ENCODE measurements around the gene OLFML1. TPM values are rescaled to one million over a fixed set of nuclear protein-coding genes. Genes with fewer than 3 reads are reported as not detected.
A peak's percentile ranks its signal among the peaks of the same experiment; 100 is the strongest.

Gene OLFML1
- total and polyA plus RNA-seq, 2 of the 13 experiments (the other 11 are each of a cell fraction or from before 2014, with no cell fraction given), result 0.89 to 0.90 TPM

DNA sequence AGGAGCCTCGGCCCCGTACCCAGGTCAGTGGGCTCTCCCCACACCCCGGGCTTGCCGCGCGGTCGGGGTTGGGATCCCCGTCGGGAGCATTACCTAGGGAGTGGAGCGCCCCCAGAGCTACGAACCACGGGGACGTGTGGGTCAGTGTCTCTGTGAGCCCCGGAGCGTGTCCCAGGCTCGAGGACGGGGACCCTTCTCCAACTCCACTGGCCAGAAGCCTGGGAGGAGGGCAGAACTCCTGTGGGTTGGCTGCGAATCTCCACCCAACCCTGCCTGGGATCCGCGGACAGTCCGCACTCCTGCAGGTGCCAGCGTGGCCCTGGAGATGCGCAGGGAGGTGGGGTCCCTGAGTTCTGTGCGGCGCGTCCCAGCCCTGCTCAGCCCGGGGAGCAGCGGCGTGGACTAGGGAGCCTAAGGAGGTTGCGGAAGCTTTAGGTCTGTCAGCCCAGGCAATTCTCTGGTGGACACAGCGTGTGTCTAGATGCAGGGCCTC lies 28.8 kb downstream of the OLFML1 start (continued):
- TF ChIP-seq SNAPC2 (CRISPR knock-in tag; IDR thresholded peaks at IDR 0.05), result 0 out of 2 replicates have a peak, but pooled peaks have one; percentile 24
- TF ChIP-seq, protein P1, sequence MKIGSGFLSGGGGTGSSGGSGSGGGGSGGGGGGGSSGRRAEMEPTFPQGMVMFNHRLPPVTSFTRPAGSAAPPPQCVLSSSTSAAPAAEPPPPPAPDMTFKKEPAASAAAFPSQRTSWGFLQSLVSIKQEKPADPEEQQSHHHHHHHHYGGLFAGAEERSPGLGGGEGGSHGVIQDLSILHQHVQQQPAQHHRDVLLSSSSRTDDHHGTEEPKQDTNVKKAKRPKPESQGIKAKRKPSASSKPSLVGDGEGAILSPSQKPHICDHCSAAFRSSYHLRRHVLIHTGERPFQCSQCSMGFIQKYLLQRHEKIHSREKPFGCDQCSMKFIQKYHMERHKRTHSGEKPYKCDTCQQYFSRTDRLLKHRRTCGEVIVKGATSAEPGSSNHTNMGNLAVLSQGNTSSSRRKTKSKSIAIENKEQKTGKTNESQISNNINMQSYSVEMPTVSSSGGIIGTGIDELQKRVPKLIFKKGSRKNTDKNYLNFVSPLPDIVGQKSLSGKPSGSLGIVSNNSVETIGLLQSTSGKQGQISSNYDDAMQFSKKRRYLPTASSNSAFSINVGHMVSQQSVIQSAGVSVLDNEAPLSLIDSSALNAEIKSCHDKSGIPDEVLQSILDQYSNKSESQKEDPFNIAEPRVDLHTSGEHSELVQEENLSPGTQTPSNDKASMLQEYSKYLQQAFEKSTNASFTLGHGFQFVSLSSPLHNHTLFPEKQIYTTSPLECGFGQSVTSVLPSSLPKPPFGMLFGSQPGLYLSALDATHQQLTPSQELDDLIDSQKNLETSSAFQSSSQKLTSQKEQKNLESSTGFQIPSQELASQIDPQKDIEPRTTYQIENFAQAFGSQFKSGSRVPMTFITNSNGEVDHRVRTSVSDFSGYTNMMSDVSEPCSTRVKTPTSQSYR (CRISPR knock-in tag; IDR thresholded peaks at IDR 0.05; ENCODE audit: borderline replicate concordance), result no peak
- TF ChIP-seq HDAC1 (CRISPR knock-in tag; IDR thresholded peaks at IDR 0.05), result peak; percentile 72; the same call in 1 of the 2 replicates
- TF ChIP-seq IKZF4 (CRISPR knock-in tag; IDR thresholded peaks at IDR 0.05; ENCODE audit: borderline replicate concordance, low read depth, not compliant biosample characterization), result peak; percentile 51
- TF ChIP-seq ZFY (CRISPR knock-in tag; IDR thresholded peaks at IDR 0.05), result no peak
- peak; percentile 15; the same call in 1 of the 2 replicates for TF ChIP-seq TAF1 (CRISPR knock-in tag; IDR thresholded peaks at IDR 0.05)
- no peak for TF ChIP-seq ASH2L (IDR thresholded peaks at IDR 0.05; ENCODE audit: insufficient read length, low read depth, low read length)
- 0 out of 4 replicates have a peak, but pooled peaks of 1 of the 2 experiments have one; percentile 10 for TF ChIP-seq POLR2A (IDR thresholded peaks at IDR 0.05; ENCODE audit: insufficient read depth in 1 of 2, low read depth in 2 of 2, low read length in 2 of 2)
- no peak for TF ChIP-seq ZNF569 (CRISPR knock-in tag; IDR thresholded peaks at IDR 0.05; ENCODE audit: borderline replicate concordance)
- TF ChIP-seq, protein P2, sequence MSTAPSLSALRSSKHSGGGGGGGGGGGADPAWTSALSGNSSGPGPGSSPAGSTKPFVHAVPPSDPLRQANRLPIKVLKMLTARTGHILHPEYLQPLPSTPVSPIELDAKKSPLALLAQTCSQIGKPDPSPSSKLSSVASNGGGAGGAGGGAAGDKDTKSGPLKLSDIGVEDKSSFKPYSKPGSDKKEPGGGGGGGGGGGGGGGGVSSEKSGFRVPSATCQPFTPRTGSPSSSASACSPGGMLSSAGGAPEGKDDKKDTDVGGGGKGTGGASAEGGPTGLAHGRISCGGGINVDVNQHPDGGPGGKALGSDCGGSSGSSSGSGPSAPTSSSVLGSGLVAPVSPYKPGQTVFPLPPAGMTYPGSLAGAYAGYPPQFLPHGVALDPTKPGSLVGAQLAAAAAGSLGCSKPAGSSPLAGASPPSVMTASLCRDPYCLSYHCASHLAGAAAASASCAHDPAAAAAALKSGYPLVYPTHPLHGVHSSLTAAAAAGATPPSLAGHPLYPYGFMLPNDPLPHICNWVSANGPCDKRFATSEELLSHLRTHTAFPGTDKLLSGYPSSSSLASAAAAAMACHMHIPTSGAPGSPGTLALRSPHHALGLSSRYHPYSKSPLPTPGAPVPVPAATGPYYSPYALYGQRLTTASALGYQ (CRISPR knock-in tag; IDR thresholded peaks at IDR 0.05), result no peak
- TF ChIP-seq ZNF234 (CRISPR knock-in tag; conservative IDR thresholded peaks at IDR 0.05), result 0 out of 2 replicates have a peak, but pooled peaks have one; percentile 12
- 0 out of 2 replicates have a peak, but pooled peaks have one; percentile 48 for TF ChIP-seq YEATS4 (CRISPR knock-in tag; IDR thresholded peaks at IDR 0.05; ENCODE audit: borderline replicate concordance)
- TF ChIP-seq, protein P3, sequence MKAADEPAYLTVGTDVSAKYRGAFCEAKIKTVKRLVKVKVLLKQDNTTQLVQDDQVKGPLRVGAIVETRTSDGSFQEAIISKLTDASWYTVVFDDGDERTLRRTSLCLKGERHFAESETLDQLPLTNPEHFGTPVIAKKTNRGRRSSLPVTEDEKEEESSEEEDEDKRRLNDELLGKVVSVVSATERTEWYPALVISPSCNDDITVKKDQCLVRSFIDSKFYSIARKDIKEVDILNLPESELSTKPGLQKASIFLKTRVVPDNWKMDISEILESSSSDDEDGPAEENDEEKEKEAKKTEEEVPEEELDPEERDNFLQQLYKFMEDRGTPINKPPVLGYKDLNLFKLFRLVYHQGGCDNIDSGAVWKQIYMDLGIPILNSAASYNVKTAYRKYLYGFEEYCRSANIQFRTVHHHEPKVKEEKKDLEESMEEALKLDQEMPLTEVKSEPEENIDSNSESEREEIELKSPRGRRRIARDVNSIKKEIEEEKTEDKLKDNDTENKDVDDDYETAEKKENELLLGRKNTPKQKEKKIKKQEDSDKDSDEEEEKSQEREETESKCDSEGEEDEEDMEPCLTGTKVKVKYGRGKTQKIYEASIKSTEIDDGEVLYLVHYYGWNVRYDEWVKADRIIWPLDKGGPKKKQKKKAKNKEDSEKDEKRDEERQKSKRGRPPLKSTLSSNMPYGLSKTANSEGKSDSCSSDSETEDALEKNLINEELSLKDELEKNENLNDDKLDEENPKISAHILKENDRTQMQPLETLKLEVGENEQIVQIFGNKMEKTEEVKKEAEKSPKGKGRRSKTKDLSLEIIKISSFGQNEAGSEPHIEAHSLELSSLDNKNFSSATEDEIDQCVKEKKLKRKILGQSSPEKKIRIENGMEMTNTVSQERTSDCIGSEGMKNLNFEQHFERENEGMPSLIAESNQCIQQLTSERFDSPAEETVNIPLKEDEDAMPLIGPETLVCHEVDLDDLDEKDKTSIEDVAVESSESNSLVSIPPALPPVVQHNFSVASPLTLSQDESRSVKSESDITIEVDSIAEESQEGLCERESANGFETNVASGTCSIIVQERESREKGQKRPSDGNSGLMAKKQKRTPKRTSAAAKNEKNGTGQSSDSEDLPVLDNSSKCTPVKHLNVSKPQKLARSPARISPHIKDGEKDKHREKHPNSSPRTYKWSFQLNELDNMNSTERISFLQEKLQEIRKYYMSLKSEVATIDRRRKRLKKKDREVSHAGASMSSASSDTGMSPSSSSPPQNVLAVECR (CRISPR knock-in tag; IDR thresholded peaks at IDR 0.05; ENCODE audit: borderline replicate concordance), result peak; percentile 73; the same call in 1 of the 2 replicates
- TF ChIP-seq MEF2D (CRISPR knock-in tag; IDR thresholded peaks at IDR 0.05), result peak; percentile 28; the same call in 1 of the 2 replicates
- peak; percentile 64; the same call in 1 of the 2 replicates for TF ChIP-seq ZBTB7A (CRISPR knock-in tag; IDR thresholded peaks at IDR 0.05)
- peak; percentile 65 for TF ChIP-seq ZNF883 (CRISPR knock-in tag; IDR thresholded peaks at IDR 0.05; ENCODE audit: not compliant biosample characterization)
- no peak for TF ChIP-seq SMAD3 (CRISPR knock-in tag; IDR thresholded peaks at IDR 0.05)
- TF ChIP-seq ZSCAN31 (CRISPR knock-in tag; IDR thresholded peaks at IDR 0.05; ENCODE audit: low read depth), result peak; percentile 7; the same call in 1 of the 2 replicates
- TF ChIP-seq, protein P4, sequence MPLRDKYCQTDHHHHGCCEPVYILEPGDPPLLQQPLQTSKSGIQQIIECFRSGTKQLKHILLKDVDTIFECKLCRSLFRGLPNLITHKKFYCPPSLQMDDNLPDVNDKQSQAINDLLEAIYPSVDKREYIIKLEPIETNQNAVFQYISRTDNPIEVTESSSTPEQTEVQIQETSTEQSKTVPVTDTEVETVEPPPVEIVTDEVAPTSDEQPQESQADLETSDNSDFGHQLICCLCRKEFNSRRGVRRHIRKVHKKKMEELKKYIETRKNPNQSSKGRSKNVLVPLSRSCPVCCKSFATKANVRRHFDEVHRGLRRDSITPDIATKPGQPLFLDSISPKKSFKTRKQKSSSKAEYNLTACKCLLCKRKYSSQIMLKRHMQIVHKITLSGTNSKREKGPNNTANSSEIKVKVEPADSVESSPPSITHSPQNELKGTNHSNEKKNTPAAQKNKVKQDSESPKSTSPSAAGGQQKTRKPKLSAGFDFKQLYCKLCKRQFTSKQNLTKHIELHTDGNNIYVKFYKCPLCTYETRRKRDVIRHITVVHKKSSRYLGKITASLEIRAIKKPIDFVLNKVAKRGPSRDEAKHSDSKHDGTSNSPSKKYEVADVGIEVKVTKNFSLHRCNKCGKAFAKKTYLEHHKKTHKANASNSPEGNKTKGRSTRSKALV (CRISPR knock-in tag; IDR thresholded peaks at IDR 0.05), result no peak

All from HepG2 (cell line).